Stromal cell of bone marrow (primary cell): ENCODE results near the gene PLEKHA3.
A peak's percentile ranks its signal among the peaks of the same experiment; 100 is the strongest.
"Not testable (repeated sequence)": the region's sequence is repeated elsewhere in the genome, so short reads cannot be mapped to it uniquely, and the experiment has no call there.

Experiments
- DNase-seq: peaks from one replicate; pipeline ENCODE4 v3.0.0-alpha.2; 2012; ENCODE audit warnings: low read depth

The PLEKHA3 gene

DNA sequence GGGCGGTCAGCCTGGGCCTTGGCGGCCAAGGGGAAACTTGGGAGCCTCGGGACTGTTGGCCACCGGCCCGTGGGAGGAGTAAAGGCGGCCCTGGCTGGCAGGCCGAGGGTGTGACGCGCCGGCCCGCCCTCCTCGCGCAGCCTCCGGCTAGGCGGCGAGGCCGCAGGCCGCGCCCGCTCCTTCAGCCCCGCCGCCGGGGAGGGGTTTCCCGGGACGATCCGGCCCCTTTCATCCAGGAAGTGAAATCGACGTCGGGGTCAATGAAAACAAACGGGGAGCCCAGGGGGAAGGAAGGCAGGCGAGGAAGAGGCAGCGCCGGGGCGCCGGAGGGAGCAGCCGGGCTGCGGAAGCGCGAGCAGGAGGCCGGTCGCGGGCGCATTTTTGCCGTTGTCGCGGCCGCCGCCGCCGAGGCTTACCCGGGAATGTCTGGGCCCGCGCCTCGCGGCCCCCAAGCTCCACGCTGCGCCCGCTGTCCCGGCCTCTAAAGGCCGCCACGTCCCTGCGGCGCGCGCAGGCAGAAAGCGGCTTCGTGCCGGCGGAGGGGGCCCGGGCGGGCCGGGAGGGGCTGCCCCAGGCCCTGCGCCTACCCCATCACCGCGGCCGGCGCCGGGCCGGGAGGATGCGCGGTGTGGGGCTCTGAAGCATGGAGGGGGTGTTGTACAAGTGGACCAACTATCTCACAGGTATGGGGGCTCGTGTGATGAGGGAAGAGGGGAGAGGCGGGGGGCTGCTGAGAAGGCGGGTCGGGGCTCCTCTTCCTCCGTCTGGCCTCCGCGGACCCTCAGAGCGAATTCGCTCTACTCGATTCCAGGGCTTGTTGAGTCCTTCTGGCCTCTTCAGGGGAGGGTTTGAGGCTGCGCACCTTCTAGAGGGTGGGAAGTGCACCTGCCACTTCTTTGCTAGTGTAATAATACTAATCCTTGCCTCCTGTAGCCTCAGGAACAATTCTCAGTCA lies at the start of gene PLEKHA3:
PLEKHA3 (plus strand) TSS at position 231 of the 955 bp plus-strand sequence; CDS start at position 644, 413 bp downstream.
- peak; percentile 94 for DNase-seq

DNA sequence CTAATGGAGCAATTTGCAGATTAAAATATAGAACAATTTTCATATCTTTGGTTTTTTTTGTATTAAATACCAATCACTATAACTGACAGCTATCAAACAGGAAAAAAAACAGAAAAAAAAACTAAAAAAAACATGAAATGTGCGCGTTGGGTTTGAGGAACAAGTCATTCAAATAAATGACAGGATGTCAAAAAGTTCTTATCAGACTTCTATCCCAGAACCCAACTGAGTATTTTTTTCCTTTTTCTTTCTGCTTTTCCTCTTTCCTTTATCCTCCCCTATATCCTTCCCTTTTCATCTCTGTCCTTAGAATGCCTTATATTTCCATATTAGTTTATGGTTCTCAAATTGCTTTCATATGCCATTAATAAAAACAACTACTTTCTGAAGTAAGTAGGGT lies 43.6 kb upstream of the PLEKHA3 start:
- no peak for DNase-seq

DNA sequence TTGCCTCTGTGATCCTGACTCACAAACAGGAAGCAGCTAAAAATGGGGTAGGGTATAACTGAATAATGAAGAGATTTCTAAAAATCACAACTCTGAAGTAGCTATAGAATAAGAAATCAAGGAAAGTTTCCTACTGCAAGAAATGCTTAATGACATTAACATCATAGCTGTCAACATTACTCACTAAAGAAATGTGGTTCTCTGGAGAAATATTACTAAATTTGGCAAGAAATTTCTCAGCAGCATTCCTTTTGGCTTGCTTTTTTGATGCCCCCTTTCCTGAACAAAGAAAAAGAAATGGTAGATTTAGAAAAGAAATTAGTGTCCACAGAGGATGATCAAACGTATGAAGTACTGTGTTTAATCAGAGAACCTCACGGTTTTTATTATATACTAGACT lies 38.8 kb upstream of the PLEKHA3 start:
- no peak for DNase-seq

DNA sequence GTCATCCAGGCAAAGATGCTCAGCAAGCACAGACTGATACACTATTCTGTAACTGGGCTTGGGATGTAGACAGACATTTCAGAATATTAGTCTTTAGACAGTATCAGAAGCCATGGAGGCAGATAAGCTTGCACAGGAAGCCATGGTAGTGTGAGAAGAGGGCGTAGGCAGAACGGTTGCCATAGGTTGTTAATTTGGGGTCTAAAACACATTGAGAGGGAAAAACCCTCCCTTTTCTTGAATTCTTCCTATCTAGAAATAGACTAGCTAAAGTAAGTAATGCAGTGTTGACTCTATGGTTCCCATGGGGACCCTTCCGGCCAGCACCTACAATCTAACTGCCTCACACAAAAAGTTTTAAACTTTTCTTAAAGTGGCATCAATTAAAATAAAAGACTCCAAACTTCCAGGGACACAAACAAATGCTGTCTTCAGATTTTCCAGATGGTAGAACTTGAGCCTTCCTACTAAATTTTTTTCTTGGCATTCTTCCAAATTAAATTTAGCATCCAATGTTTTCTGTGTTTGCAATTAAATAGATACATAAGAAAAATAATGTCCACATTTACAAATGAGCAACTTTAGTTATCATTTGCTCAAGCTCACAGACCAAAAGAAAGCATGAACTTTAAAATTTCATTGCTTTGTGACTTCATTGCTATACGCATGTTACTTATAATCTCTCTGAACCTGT lies 31.1 kb upstream of the PLEKHA3 start:
- DNase-seq = no peak

DNA sequence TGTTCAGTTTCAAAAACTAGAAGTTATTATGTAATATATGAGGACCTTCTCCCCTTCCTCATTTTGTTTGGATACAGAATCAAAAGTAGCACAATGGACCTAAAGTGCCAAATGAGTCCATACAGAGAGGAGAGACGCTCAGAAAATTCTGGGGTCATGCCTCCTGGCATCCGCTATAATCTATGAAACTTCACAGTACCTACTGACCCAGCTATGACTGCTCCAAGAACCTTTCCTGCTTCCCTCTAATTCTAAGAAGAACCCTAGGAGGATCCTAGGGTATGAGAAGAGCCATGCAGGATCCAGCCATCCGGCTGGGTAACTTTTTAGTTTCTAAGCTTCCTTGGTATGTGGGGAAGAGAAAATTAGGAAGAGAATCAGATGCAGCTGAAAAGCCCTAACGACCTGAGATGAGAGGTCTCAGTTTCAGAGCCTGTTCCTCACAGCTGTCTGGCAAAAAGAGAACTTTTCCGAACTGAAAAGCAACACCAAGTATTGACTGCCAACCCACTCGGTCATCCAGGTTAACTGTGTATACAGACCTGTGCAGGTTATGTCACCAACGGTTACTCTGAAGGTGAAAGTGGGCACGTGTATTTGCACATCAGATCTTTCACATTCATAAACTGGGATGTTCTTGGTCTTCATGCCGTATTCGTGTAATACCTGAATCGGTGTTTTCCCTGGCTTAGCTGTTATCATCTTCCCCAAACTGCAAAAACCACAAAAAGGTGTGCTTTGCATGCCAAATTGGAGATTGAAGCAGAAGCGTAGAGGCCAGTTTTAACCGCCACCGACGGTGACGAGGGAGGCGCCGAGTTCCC lies 30.3 kb upstream of the PLEKHA3 start:
- DNase-seq = no peak

DNA sequence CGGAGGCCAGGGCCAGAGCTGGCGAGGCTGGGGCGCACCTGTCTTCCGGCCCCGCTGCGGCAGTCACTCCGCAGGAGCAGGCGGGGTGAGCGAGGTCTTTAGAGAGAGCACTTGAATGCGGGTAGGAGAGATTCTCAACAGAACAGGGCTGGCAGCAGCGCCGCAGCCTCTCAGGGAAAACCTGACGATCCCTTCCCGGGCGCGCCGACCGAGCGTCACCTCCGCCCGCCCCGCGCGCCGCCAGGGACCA lies 29.8 kb upstream of the PLEKHA3 start:
- no peak for DNase-seq

DNA sequence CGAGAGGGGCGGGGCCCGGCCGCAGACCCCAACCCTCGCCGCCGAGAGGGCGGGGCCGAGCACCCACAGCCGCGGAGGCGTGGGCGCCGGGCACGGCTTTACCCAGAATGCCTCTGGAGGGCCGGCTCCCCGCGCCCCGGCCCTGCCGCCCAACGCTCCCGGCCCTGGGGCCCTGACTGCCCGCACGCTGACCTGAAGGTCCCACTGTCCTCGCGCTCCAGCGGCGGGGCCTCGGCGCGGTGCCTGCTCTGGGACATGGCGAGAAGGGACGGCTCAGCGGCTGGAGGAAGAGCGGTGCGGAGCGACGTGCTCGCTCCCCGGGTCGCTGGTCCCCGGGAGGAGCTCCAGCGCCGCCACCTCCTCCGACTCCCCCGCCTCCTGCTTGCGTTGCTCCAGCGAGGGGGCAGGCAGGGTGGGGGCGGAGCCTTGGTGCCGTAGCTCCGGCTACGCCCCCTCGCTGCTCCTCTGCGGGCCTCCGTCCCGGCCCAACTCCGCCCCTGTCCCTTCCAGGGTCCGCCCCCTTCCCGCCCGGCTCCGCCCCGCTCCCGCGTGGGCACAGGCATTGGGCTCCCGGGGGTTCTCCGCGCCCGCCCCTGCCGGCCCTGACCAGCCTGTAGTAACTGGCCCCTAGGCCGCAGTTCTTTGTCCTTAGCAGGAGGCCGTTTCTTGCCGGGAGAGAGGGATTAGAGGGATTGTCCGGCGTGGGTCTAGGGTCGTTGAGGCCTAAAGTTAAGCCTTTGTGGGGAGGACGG lies 29.3 kb upstream of the PLEKHA3 start, which contains the start of the genes PJVK and PRKRA:
PJVK (plus strand) TSS at position 605 of the 752 bp plus-strand sequence. CDS start 2,032 bp downstream, outside the sequence.
PRKRA (minus strand) TSS at position 402 of the 752 bp plus-strand sequence; CDS start at position 257, 145 bp downstream.
- peak; percentile 94 for DNase-seq

DNA sequence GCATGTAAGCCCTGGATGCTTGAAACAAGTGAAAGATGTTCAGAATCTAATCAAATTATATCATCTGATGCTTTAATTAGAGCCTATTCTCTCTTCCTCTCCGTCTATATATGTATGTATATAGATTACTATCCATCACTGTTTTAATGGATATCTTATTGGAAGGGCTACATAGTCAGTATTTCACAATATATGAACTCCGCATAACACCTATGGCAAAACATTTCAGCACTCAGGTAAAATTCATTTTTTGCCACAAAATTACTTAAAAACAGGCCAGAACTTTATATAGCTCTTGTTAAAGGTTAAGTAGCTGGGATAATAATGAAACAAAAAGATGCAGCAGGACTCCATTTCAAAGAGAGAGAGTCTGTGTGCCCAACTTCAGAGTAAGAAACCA lies 27.9 kb upstream of the PLEKHA3 start:
- DNase-seq = no peak

DNA sequence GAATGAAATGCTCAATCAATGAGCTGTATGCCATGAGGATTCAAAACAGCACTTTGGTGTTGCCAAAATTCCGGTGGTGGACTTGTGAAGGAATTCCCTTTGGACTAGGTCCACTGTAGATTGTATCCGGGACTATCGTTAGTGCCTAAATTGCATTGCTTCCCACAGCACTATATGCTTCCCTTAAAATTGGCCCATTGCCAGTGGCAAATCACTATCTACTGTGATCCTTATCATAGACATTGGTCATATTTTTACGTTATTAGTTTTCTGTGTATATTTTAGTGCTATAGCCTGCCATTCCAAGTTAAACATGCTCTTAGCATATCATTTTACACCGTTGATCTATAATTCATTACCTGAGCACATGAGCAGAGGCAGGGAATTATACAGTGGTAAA lies 27.4 kb upstream of the PLEKHA3 start:
- DNase-seq = no peak

DNA sequence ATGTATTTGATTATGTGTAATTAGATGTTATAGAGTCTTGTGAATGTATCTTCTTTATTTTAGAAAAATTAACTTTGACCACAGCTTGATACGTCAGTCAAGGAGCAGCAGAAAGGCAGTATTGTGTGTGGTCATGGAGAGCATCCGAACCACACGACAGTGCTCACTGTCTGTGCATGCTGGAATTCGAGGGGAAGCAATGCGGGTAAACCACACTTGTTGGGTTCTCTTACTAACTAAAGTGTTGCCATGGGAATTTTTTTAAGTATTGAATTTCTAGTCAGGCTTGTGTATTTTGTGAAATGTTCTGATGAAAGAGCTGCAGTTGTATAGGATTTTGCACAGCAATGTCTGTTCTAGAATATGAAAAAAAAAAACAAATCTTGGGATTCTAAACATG lies 24.3 kb upstream of the PLEKHA3 start:
- no peak for DNase-seq

DNA sequence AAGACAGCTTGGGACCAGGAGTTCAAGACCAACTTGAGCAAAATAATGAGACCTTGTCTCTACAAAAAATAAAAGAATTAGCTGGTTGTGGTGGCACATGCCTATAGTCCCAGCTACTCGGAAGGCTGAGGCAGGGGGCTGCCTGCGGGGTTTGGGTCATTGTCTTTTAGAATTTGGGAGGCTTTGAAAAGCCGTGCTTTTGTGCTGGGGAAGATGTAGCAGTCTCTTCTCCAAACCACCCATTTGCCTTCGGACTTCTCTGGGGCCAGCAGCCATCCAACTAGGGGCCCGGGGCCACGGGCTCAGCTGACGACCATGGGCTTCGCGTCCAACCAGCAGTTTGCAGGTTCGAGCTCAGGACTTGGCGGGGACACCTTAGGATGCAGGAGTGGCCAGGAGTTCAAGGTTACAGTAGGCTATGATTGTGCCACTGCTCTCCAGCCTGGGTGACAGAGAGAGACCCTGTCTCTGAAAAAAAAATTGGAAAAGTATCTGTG lies 22.8 kb upstream of the PLEKHA3 start:
- no peak for DNase-seq

DNA sequence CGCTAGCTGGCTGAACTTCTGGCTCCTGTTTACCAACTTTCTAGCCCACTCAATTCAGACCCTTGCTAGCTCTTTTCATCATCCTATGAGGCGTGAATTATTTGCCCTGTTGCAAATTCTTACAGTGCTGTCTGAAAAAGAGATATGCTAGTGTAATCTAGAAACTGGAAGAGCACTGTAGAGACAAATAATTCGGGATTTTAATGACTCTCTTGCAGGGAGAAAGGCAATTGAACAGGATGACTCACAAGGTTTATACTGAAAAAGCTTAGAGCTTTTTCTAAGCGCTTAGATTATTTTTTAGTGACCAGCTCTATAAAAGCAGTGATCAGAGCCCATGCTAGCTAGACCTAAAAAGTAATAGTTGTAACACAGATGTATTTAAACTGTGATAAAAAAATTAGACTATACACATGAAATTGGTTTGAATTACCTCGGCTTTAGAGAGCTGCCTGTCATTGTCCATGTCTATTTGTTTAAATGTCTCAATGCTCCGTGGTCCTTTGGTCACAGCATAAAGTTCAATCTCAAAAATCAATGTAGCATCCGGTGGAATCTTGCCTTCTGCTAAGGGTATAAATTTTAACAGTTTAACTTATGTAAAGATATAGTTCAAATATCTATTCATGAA lies 10.9 kb upstream of the PLEKHA3 start:
- DNase-seq = no peak

DNA sequence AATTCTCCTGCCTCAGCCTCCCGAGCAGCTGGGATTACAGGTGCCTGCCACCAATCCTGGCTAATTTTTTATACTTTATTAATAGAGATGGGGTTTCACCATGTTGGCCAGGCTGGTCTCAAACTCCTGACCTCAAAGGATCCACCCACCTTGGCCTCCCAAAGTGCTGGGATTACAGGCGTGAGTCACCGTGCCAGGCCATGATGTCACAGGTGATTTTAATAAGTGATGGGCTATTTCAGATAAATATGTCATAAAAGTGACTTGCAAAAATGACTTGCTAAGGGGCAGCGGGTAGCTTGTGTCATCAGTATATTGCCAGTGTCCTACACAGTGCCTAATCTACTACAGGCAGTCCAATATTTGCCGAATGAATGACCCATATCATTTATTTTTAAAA lies 8.9 kb upstream of the PLEKHA3 start:
- DNase-seq = not testable (repeated sequence)

DNA sequence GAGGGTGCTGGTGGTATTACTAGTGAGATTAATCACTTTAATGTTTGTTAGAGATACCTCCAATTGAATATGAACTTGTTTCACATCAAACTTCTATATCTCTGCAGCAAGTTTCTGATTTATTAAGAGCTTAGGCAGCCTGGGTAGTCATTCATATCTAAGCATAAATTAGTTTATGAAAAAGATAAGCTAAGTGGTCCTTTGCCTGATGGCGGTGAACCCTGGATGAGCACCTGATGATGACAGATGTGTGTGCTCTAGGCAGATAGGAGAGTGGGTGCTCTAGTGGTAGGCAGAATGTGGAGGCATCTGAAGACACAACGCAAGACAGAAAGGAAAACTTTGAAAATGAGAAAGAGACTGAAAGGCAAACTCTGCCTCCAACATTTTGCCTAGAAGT lies 6.9 kb upstream of the PLEKHA3 start:
- DNase-seq = no peak

DNA sequence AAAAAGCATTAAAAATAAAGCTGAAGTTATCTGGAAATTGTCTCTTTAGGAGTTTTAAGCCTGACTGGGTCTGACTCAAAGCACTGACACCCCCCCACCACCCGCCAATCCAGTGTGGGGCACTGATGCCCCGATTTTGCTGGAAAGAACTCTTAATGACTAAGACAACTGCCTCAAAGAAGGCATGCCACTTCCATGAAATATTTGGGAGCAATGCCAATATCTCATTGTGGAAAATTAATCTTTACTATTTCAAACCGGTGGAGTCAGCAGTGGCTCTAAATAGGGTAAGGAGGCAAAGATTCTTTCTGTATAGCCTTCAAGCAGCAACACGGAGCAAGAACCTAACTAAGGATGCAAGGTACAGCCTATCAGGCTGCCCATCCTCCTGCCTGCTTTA lies 6.3 kb upstream of the PLEKHA3 start:
- DNase-seq = no peak

DNA sequence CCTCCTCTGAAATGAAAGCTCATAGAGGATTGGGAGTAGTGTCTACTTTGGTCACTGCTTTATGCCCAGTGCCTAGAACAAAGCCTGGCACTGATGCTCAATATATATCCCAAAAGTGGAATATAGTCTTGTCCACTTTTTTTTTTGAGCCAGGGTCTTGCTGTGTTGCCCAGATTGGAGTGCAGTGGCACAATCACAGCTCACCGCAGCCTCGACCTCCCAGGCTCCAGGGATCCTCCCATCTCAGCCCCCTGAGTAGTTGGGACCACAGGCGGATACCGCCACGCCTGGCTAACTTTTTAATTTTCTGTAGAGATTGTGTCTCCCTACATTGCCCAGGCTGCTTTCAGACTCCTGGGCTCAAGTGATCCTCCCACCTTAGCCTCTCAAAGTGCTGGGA lies 5.7 kb upstream of the PLEKHA3 start:
- DNase-seq = no peak

DNA sequence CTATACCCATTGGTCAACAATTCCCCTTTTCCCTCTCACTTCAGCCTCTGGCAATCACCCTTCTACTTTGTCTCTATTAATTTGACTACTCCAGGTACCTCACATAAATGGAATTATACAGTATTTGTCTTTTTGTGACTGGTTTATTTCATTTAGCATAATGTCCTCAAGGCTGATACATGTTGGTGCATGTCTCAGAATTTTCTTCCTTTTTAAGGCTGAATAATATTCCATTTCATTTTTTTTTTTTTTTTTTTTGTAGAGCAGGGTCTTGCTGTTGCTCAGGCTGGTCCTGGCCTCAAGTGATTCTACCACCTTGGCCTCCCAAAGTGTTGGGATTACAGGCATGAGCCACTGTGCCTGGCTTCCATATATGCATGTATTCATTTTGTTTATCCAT lies 3.8 kb upstream of the PLEKHA3 start:
- DNase-seq = no peak

DNA sequence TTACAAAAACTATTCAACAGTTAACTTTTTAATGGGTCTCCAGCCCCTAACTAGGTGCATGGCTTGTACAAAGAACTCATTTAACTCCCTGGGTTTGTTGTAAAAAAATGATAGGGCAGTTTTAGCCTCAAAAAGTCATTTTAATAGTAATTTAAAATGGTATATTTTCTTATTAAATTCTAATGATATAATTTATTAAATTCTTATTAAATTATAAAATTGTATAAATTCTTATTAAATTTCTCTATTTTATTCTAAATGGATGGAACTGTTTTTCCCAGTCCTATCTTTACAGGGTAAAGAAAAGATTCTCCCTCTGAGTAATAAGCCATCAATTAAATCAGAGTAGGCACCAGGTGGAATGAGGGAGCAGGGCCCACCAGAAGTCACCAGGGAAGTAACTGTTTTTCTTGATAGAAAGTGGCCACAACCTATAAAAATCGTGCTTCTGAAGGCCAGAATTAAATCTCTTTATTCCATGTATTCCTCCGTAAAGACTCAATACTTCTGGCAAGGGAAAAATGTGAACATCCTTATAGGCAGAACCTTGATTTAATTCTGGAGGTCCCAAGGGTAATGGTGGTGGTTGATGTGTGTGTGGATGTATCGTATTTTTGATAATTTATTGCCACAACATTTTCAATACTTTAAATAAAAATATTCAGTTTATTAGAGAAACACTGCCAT lies 2.7 kb upstream of the PLEKHA3 start:
- DNase-seq = no peak

DNA sequence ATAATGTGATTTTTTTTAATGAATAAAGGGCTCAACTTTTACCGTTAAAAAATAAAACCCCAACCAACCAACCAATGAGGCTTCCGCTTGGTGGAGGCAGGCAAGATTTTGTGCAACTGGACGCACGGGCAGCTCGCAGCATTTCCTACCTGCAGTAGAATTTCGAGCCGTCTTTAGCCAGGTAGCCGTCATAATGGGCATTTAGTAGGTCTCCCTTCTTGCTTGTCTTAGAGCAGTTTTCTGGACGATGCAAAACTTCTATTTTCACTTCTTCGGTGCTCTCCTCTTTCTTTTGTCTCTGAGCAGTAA lies 2.2 kb upstream of the PLEKHA3 start:
- DNase-seq = no peak

DNA sequence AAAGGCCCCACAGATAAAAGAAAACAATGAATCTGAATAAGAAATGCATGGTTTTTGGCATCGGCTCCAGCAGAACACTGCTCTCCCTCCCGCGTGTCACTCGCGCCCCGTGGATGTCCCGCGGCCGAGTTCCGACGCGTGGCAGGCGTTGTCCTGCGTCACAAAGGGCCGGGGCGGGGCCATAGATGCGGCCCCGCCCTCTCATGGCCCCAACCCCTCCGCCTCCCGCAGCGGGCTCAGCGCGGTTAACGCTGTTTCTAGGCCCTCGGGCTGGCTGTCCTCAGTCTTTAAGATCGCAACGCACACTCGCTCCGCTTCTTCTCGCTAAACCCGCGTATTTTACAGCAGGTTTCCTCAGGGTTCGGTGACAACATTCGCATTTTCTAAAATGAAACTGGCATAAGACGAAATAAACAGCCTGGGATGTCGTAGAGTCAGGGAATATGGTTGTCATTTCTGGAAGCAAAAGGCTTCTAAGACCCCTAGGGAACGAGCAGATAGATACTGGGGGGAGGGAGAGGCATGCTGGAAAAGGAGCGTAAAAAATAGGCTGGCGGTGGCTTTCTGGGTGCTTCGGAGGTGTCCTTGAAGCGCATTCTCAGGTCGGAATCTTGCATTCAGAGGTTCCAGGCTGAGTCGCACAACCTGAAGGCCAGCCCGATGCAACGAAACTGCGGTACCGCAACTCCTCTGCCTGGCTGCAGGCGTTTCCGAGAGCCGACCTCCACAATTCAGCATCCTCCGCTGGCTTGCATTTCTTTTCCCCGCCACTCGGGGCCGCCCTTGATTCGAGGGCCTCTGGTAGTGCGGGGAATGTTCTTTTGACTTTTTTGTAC lies 1.6 kb upstream of the PLEKHA3 start, which contains the start of gene FKBP7:
FKBP7 (minus strand) TSS at position 162 of the 836 bp plus-strand sequence; CDS start at position 61, 101 bp downstream.
- peak; percentile 61 for DNase-seq
